Gastrocnemius medialis (tissue), 4 donors: Measurements from ENCODE around the gene HAUS7. TPM values are rescaled to one million over a fixed set of nuclear protein-coding genes. Genes with fewer than 3 reads are reported as not detected.

ENCODE experiments used
- ATAC-seq, 2 donors: fragments of 150-250 bp; one replicate each; pipeline ENCODE4 v1.9.1; 2016
- DNase-seq, 2 donors: peaks; one replicate each; pipeline ENCODE4 v3.0.0-alpha.2; 2019
- H3K27ac ChIP-seq, 4 donors: fragments of 200-600 bp; sonication (generic); 1 replicate in 1 of 4; 2 replicates in 3 of 4; pipeline ENCODE4 v1.5.1; 2016 to 2018; ENCODE audit warnings: mild to moderate bottlenecking in 2 of 4, moderate library complexity in 1 of 4
- H3K27me3 ChIP-seq, 3 donors: fragments of 200-600 bp; sonication (generic) in 2 of 3; 1 replicate in 1 of 3; 2 replicates in 2 of 3; pipeline versions ENCODE4 v1.5.1 to v1.6.0; 2016 to 2019; ENCODE audit warnings: mild to moderate bottlenecking in 1 of 3, moderate library complexity in 1 of 3
- H3K36me3 ChIP-seq, 2 donors: fragments of 200-600 bp; sonication (generic) in 1 of 2; one replicate each; pipeline ENCODE4 v1.5.1; 2017 to 2018
- H3K4me1 ChIP-seq, 2 donors: fragments of 200-600 bp; sonication (generic) in 1 of 2; one replicate each; pipeline ENCODE4 v1.5.1; 2016 to 2017; ENCODE audit warnings: mild to moderate bottlenecking in 2 of 2
- H3K4me3 ChIP-seq, 4 donors: fragments of 200-600 bp; sonication (generic) in 3 of 4; 1 replicate in 1 of 4; 2 replicates in 3 of 4; pipeline ENCODE4 v1.5.1; 2016 to 2019; ENCODE audit warnings: mild to moderate bottlenecking in 2 of 4
- H3K9me3 ChIP-seq, 3 donors: fragments of 200-600 bp; sonication (generic) in 2 of 3; 1 replicate in 1 of 3; 2 replicates in 2 of 3; pipeline ENCODE4 v1.5.1; 2016 to 2019
- POLR2A ChIP-seq, 2 donors: fragments of 450-650 bp; IDR thresholded peaks; one replicate each; pipeline ENCODE4 v1.6.1; 2017; ENCODE audit warnings: antibody characterized with exemption in 2 of 2, mild to moderate bottlenecking in 2 of 2, moderate library complexity in 2 of 2
- in situ Hi-C, 4 donors: fragments of 200-750 bp; cut with MboI; loops; one replicate each; pipeline versions ENCODE4 v1.15.0 to v1.8.0; 2017; ENCODE audit warnings: low sequenced_read_pairs in 4 of 4
- intact Hi-C: fragments of 100-400 bp; cut with DNase I; formaldehyde crosslinking; loops from one replicate; pipeline ENCODE4 v1.15.1; 2023; ENCODE audit warnings: low total_unique reads
- total RNA-seq, 4 donors: library from RNA; depleted of rRNA; stranded (reverse); fragments of >200 nt; gene quantifications; one replicate each; pipeline versions ENCODE4 v1.1.0 to v1.2.3, GENCODE V29; 2016
- TF ChIP-seq, protein P1 (sequence below), 5 experiments: fragments of 450-650 bp in 3 of 5; fragments of 200-600 bp in 2 of 5; sonication (generic) in 2 of 5; IDR thresholded peaks in 4 of 5; conservative IDR thresholded peaks in 1 of 5; 1 replicate in 4 of 5; 2 replicates in 1 of 5; pipeline ENCODE4 v1.5.1; 2016 to 2019; ENCODE audit warnings: antibody characterized with exemption in 5 of 5, mild to moderate bottlenecking in 3 of 5, moderate library complexity in 3 of 5

Gene HAUS7
- total RNA-seq, 4 donors from 2014 or later, result 10.6 to 19.8 (median 13.2) TPM

DNA sequence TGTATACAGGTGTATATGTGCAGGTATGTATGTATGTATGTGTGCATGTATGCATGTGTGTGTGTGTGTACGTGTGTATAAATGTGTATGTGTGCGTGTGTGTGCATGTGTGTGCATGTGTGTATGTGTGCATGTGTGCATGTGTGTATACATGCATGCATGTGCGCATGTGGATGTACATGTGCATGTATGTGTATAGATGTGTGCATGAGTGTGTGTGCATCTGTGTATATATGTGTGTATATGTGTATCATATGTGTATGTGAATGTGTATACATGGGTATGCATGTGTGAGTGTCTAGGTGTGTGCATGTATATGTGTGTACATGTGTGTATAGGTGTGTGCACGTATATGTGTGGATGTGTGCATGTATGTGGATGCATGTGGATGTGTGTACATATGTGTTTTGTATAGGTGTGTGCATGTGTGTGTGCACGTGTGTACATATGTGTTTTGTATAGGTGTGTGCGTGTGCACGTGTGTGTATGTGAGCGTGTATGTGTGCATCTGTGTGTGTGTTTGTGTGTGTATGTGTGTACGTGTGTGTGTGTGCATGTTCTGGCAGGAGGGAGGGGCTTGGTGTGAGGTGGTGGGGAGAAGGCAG lies 30.4 kb upstream of the HAUS7 start:
- H3K4me3 ChIP-seq, result no peak overlapping the region
- no peaks in the 10 kb centered on the region for H3K9me3 ChIP-seq
- DNase-seq (no peak), ATAC-seq (no peak)
- in situ Hi-C loops (loop anchor here in 2 of 4 donors (25.0 kb wide), 1 partner anchor 538 kb away; no protein-coding TSS in a partner anchor), intact Hi-C loops (no loop called here)
- H3K36me3 ChIP-seq, result no peaks in the 10 kb centered on the region
- no peak overlapping the region for H3K27ac ChIP-seq
- TF ChIP-seq, protein P1, sequence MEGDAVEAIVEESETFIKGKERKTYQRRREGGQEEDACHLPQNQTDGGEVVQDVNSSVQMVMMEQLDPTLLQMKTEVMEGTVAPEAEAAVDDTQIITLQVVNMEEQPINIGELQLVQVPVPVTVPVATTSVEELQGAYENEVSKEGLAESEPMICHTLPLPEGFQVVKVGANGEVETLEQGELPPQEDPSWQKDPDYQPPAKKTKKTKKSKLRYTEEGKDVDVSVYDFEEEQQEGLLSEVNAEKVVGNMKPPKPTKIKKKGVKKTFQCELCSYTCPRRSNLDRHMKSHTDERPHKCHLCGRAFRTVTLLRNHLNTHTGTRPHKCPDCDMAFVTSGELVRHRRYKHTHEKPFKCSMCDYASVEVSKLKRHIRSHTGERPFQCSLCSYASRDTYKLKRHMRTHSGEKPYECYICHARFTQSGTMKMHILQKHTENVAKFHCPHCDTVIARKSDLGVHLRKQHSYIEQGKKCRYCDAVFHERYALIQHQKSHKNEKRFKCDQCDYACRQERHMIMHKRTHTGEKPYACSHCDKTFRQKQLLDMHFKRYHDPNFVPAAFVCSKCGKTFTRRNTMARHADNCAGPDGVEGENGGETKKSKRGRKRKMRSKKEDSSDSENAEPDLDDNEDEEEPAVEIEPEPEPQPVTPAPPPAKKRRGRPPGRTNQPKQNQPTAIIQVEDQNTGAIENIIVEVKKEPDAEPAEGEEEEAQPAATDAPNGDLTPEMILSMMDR (IDR thresholded peaks at IDR 0.05 in 4 of 5, conservative IDR thresholded peaks at IDR 0.05 in 1 of 5), result no peak
- no peak for TF ChIP-seq POLR2A (IDR thresholded peaks at IDR 0.05)
- peaks cover 0 to 17% (median 0%) of the 10 kb centered on the region in 3 donors for H3K27me3 ChIP-seq
- no peaks in the 10 kb centered on the region for H3K4me1 ChIP-seq

DNA sequence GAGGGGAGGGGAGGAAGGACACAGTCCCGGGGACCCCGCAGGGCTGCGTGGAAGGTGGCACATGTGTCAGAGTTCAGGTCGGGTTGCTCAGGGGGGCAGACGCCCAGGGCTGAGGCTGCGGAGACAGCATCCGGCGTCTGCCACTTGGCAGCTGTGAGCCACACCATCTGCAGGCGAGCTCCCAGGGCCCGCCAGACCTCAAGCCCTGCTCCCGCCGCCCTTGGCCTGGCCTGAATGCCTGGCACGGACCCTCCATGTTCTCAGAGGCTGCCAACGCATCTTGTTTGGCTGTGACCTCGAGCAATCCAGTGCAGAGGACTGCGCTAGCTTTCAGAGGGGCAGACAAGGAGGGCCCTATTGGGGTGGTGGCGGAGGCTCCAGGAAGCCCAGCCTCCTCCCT lies 29.5 kb upstream of the HAUS7 start:
- H3K27me3 ChIP-seq, result peaks cover 0 to 17% (median 4%) of the 10 kb centered on the region in 3 donors
- intact Hi-C loops (no loop called here), in situ Hi-C loops (loop anchor here in 2 of 4 donors (25.0 kb wide), 1 partner anchor 538 kb away; no protein-coding TSS in a partner anchor)
- no peaks in the 10 kb centered on the region for H3K9me3 ChIP-seq
- H3K27ac ChIP-seq, result no peak overlapping the region
- DNase-seq (no peak), ATAC-seq (no peak)
- H3K4me1 ChIP-seq, result no peaks in the 10 kb centered on the region
- no peak for TF ChIP-seq POLR2A (IDR thresholded peaks at IDR 0.05)
- TF ChIP-seq, protein P1 (IDR thresholded peaks at IDR 0.05 in 4 of 5, conservative IDR thresholded peaks at IDR 0.05 in 1 of 5), result no peak
- H3K4me3 ChIP-seq, result no peak overlapping the region
- no peaks in the 10 kb centered on the region for H3K36me3 ChIP-seq

DNA sequence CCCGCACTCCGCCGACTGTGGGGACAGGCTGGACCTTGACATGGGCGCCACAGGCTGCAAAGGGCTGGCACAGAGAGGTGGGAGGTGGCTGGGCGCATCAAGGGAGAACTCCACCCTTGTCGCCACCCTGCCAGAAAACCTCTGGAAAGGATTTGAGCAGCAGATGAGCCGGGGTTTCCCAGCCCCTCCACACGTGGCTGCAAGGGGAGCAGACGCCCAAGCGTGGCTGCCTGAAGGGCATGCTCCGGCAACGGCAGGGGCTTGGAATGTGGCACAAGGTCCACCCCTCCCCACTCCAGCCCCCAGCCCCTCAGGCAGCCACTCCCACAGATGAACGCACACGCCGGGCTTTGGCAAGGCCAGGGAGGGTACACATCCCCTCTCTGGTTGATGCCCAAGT lies 29.0 kb upstream of the HAUS7 start:
- Histone ChIP-seq H3K36me3 (no peaks in the 10 kb centered on the region), H3K27ac (no peak overlapping the region), H3K27me3 (peaks cover 0 to 17% (median 4%) of the 10 kb centered on the region in 3 donors), H3K4me3 (no peak overlapping the region), H3K9me3 (no peaks in the 10 kb centered on the region), H3K4me1 (no peaks in the 10 kb centered on the region)
- DNase-seq (no peak), ATAC-seq (no peak)
- TF ChIP-seq POLR2A (IDR thresholded peaks at IDR 0.05), result no peak
- TF ChIP-seq, protein P1 (IDR thresholded peaks at IDR 0.05 in 4 of 5, conservative IDR thresholded peaks at IDR 0.05 in 1 of 5), result no peak
- intact Hi-C loops (no loop called here), in situ Hi-C loops (no loop called here)

DNA sequence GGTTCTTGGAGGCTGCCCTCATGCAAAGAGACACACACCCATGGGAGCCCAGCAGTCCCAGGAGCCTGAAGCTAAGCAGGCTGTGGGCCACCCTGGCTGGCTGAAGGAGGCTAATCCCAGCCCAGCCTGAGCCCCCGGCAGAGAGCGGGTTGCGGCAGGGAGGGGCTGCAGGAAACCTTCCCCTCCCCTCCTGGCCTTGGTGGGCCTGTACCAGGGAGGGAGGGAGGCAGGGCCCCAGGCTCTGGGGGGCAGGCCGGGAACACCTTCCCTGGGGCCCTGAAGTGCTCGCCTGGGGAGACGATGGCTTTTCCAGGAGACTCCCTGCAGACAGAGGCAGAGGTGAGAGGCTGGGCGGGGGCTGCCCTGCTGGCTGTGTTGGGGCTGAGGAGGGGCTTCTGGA lies 28.1 kb upstream of the HAUS7 start:
- in situ Hi-C loops (no loop called here), intact Hi-C loops (no loop called here)
- ATAC-seq (no peak), DNase-seq (no peak)
- no peak overlapping the region for H3K27ac ChIP-seq
- TF ChIP-seq, protein P1 (IDR thresholded peaks at IDR 0.05 in 4 of 5, conservative IDR thresholded peaks at IDR 0.05 in 1 of 5), result no peak
- no peak for TF ChIP-seq POLR2A (IDR thresholded peaks at IDR 0.05)
- H3K4me1 ChIP-seq, result no peaks in the 10 kb centered on the region
- H3K4me3 ChIP-seq, result no peak overlapping the region
- H3K27me3 ChIP-seq, result peaks cover 0 to 17% (median 4%) of the 10 kb centered on the region in 3 donors
- H3K36me3 ChIP-seq, result no peaks in the 10 kb centered on the region
- no peaks in the 10 kb centered on the region for H3K9me3 ChIP-seq

DNA sequence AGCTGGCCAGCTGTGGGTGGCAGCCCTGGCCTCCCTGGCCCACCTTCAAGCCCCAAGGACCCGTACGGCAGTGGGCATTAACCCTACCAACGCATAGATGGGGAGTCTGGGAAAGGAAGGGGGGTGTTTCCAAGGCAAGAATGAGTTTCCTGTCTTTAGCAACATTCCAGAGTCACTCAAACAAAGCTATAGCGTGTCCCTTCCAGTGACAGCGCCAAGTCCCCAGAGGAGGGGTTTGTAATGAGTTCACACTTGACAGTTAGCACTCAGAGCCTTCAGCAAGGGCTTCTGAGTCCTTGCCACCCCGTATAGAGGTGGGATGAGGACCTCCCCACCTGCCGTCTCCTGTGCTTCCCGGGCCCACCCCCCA lies 26.2 kb upstream of the HAUS7 start:
- ATAC-seq, result no peak

More for the DNA sequence above, 26.2 kb upstream of the HAUS7 start:
- no peaks in the 10 kb centered on the region for H3K9me3 ChIP-seq
- in situ Hi-C loops, result no loop called here
- intact Hi-C loops, result no loop called here
- no peak for DNase-seq
- no peaks in the 10 kb centered on the region for H3K36me3 ChIP-seq
- no peak overlapping the region for H3K4me3 ChIP-seq
- TF ChIP-seq, protein P1 (IDR thresholded peaks at IDR 0.05 in 4 of 5, conservative IDR thresholded peaks at IDR 0.05 in 1 of 5), result no peak
- no peak for TF ChIP-seq POLR2A (IDR thresholded peaks at IDR 0.05)
- H3K4me1 ChIP-seq, result no peaks in the 10 kb centered on the region
- H3K27ac ChIP-seq, result no peak overlapping the region
- H3K27me3 ChIP-seq, result peaks cover 0 to 17% (median 4%) of the 10 kb centered on the region in 3 donors
